GM18502 (cell line): ENCODE measurements around the gene CHRND.

Experiments used
- ATAC-seq: cut with Tn5 transposase; IDR thresholded peaks from one replicate; pipeline ENCODE4 v1.9.1; 2021; ENCODE audit warnings: mild to moderate bottlenecking; ENCODE audit not compliant: unreplicated experiment, poor library complexity

Gene CHRND

DNA sequence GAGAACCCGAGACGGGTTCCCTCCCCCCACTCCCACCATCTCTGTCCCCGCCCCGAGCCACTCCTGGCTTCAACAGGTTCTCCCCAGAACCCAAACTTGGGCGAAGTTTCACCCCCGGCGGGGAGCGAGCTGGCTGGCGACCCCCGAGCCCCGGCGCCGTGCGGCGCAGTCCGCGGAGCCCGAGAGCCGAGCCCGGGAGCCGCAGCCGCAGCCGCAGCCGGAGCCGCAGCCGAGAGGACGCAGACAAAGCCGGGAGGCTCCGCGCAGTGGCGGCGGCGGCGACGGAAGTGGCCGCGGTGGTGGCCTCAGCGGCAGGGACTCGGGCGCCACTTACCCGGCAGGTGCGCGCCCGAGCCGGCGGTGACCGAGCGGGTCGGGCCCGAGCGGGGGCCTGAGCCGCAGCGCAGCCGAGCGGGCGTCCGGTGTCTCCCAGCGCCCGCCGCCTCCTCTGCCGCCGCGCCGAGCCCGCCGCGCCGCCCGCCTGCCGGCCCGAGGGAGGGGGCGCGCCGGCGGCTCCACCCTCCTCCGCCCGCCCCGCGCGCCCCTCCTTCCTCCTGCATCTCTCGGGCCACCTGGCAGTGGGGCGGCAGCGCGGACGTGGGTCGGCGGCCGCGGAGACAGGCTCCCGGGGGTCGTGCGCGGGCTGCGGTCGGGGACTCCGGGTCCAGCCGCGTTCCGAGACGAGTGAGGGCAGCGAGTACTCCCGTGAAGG, 38.4 kb upstream of the CHRND start, which contains the start of gene ECEL1:
ECEL1 (minus strand) TSS at position 450 of the 712 bp plus-strand sequence. CDS start 1,181 bp downstream, outside the sequence.
- no peak for ATAC-seq

- no peak for ATAC-seq
These were observed 37.8 kb upstream of the CHRND start for GRCh38 chr2:232488097-232488711.

DNA sequence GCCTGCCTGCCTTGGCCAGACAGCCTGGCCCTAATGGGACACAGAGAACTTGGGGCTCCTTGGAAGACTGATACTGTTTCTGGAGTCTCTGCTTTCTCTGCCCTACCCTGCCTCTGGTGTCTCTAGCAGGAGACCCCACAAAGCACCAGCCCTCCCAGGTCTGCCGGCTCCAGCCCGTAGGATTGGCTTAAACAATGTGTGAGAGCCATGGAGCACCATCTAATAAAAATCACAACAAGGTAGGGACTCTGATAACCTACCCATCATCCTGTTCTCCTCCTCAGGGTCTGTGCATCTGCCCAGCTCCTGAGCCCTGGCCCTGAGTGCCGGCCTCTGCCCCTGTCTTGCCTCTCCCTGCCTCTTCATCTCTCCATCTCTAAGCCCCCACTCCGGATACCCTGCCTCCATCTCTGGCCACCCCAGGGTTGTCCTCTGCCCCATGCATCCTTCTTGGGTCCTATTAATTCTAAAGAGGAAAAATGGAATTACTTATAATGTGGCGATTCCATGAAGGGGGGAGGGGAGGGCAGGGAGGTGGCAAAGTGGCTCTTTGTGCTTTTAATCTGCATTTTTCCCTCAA, 37.1 kb upstream of the CHRND start:
- ATAC-seq, result no peak

- ATAC-seq, result no peak
These were observed 36.3 kb upstream of the CHRND start for GRCh38 chr2:232489516-232490220.

DNA sequence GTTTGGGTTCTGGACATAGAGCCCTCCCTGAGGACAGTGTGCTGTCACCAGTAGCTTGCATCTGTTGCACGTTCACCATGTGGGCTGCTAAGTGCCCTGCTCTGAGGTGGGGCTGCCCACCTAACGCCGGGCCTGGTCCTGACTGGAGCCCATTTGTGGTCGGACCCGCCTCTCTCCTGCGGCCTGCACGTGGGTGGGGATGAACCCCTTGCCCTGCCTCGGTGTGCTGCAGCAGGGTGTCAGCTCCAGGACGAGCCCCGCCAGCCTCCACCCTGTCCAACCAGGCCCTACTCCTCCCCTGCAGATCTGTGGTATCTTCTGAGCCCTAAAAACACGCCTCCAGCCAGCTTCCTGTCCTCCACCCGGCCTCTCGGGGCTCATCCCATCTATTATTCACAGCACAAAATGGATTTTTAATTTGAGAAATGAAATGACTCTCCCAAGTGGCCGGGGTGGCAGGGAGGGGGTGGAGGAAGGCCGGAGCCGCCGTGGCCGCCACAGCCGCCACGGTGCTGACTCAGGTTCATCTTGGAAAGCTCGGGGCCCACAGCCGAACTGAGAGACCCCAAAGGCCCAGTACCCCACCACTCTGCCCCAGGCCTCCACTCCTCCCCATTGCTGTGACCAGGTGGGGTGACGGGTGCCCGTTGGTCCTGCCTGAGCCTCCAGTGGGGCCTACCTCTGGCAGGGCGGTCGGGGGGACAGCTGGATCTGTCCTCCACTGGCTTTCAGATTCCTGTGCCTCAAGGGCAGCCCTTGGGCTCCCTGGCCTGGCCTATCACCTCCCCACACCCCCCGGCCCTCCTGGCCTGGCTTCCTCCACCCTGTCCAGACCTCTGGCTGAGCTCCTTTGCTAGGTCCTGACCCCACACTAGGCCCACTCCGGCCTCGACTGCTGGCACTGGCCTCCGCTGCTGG, 35.5 kb upstream of the CHRND start:
- no peak for ATAC-seq

- no peak for ATAC-seq
These were observed 34.7 kb upstream of the CHRND start for GRCh38 chr2:232491139-232491780.

- ATAC-seq, result no peak
These were observed 33.6 kb upstream of the CHRND start for GRCh38 chr2:232492236-232492848.

DNA sequence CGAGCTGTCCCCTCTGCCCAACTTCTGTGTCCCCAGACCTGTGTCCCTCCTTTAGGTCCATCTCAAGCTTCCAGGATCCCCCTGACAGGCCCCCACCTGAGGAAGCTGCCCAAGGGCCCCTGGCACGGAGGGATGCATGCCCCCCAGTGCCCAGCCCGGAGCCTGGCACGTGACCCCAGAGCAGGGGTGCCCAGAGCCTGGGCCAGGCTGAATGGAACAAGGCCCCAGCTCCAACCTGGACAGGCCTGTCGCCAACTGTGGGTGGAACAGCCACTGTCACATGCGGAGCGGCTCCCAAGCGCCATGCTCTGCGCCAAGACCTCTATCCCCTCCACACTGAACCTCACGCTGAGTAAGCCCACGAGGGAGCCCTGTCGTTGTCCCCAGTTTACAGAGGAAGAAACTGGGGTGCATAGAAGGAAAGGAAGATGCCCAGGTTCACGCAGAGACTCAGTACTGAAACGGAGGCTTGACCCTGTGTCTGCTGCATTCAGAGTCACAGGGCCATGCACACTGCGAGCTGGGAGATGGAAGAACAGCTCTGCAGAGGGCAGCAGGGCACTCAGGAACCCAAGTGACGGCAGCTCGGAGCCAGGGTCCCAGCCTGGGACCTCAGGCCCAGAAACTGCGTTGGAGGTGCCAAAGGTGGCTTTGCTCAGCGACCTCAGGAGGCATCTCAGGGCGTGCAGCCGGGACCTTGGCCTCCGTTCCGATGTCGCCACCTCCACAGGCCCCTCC, 32.8 kb upstream of the CHRND start:
- no peak for ATAC-seq

GRCh38 chr2:232493701-232494474, 32.1 kb upstream of the CHRND start:
- ATAC-seq, result no peak

DNA sequence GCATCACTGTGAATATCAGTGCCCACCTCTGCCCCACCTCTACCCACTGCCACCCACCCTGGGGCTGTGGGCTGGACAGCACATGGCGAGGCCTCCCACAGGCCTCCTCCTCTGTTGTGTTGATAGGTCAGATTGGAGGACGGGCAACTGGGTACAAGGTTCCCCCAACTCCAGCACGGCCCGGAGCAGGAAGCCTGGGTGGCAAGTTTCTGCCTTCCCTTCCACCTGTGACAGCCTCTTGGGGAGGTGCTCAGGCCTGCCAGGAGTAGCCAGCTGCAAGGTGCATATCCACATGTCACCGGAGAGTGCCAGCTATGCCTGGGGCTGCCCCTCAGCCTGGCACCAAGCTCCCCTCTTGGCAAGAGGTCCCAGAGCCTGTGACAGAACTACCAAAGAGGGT, 31.4 kb upstream of the CHRND start:
- no peak for ATAC-seq

DNA sequence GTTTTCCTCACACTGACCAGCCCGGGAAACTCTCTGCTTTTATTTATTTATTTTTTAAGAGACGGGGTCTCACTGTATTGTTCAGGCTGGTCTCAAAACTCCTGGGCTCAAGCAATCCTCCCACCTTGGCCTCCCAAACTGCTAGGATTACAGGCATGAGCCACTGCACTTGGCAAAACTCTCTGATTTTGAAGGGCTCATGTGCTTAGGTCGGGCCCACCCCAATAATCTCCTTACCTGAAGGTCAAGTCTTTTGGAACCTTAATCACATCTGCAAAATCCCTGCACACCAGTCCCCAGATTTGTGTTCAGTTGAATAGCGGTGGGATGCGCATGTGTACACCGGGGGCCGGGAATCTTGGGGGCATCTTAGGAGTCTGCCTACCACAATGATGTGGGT, 30.7 kb upstream of the CHRND start:
- no peak for ATAC-seq

GRCh38 chr2:232496501-232497270, 29.3 kb upstream of the CHRND start:
- ATAC-seq, result no peak

- no peak for ATAC-seq
These were observed 28.6 kb upstream of the CHRND start for GRCh38 chr2:232497348-232497747.

DNA sequence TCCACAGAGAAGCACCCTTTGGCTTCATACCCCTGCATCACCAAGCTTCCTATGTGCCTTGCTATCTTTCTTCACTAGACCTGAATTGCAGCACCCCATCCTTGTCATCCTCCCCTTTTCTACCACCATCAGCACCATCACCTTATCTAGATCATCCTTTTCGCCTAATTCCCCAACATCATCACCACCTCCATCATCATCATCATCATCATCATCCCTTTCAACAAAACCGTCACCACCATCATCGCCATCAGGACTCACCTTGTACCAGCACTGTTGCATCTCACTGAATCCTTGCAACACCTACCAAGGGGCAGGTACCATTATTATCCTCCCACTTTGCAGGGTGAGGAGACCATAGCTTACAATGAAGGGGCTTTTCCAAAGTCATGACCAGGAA, 27.5 kb upstream of the CHRND start:
- no peak for ATAC-seq

GRCh38 chr2:232501331-232501771, 24.6 kb upstream of the CHRND start:
- ATAC-seq, result no peak

DNA sequence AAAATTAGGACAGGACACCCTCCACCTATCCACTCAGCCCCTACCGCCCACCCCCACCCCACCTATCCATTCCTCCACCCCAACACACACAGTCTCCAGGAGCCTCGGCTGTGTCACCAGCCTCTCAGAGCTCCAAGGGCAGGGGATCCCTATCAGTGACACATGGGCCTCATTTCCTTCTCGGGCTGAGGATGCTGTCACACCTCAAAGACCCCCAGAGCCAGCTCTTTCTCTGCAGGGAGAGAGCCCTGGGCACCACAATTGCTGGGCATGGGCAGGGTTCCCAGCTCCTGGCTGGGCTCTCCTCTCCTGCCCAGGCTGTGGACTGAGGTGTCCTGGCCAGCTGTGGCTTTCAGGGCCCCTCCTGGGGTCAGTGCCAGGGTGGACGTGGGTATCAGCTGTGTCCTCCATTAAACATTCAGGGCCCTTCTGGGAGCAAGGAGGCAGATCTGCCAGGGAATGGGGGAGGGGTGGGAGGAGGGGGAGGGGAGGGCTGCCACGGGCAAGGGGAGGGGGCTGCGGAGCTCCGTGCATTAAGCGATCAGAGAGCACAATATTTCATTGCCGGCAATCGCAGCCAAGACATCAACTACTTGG, 24.1 kb upstream of the CHRND start:
- ATAC-seq, result no peak

DNA sequence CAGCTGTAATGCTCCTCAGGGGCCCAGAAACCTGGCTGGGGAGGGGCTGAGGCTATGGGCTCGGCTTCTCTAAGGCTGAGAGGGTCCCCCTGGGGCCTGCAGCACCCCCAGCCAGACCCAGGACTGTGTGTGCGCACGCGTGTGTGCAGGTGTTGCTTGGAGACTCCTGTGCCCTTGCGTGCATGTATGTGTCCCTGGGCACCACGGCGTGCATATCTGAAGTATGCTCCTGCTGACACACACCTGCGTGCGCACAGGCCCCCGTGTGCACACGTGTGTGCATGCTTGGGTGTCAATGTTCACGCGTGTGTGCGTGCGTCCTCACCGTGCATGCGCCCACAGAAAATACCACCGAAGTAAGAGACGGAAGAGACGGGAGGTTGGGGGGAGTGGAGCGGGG, 23.4 kb upstream of the CHRND start:
- no peak for ATAC-seq
